SK-N-SH (cell line): ENCODE data around the gene SLC25A17. TPM values are rescaled to one million over a fixed set of nuclear protein-coding genes. Genes with fewer than 3 reads are reported as not detected.

Experiments
- CTCF ChIA-PET: fragments of 300-600, 350-600 bp; formaldehyde crosslinking; extraction: SDS; loops from one replicate; lab custom pipeline; 2021; lab: Yijun Ruan, JAX
- POLR2A ChIA-PET: fragments of 350-600 bp; sonication (Branson Sonifier 250); formaldehyde crosslinking; extraction: SDS; loops from one replicate; lab custom pipeline; 2020; ENCODE audit warnings: antibody characterized with exemption, inconsistent platforms; lab: Yijun Ruan, JAX
- DNase-seq: peaks from one replicate; pipeline ENCODE4 v3.0.0; 2012
- H2AFZ ChIP-seq: fragments of 200-600 bp; sonication (generic); 2 replicates; pipeline ENCODE4 v1.8.1; 2016; ENCODE audit warnings: antibody characterized with exemption, mild to moderate bottlenecking, low read depth
- H3F3A ChIP-seq: fragments of 200-600 bp; sonication (generic); replicated peaks from 2 replicates; pipeline ENCODE3; 2016; ENCODE audit warnings: antibody characterized with exemption, mild to moderate bottlenecking; ENCODE audit not compliant: insufficient read depth
- H3K27ac ChIP-seq, 2 experiments: fragments of 200-500 bp in 1 of 2; fragments of 200-600 bp in 1 of 2; sonication (Bioruptor generic) in 1 of 2; sonication (generic), shearing (Covaris generic) in 1 of 2; 2 replicates each; pipeline versions ENCODE4 v1.5.1 to v1.6.1; 2014 to 2016; ENCODE audit warnings: low read depth in 2 of 2, inconsistent platforms in 1 of 2, low read length in 1 of 2, mild to moderate bottlenecking in 1 of 2, mixed read lengths in 1 of 2
- H3K27me3 ChIP-seq: fragments of 200-600 bp; sonication (generic), shearing (Covaris generic); 2 replicates; pipeline ENCODE4 v1.6.1; 2016; ENCODE audit warnings: mixed run types; ENCODE audit not compliant: insufficient read depth
- H3K36me3 ChIP-seq, 2 experiments: fragments of 200-500 bp in 1 of 2; fragments of 200-600 bp in 1 of 2; sonication (Bioruptor generic) in 1 of 2; sonication (generic) in 1 of 2; replicated peaks in 1 of 2; 2 replicates each; pipeline versions ENCODE3 to v1.5.1; 2014 to 2016; ENCODE audit warnings: low read length in 1 of 2, mild to moderate bottlenecking in 1 of 2; ENCODE audit not compliant: insufficient read depth in 2 of 2, control insufficient read depth in 1 of 2
- H3K4me1 ChIP-seq, 2 experiments: fragments of 200-500 bp in 1 of 2; fragments of 200-600 bp in 1 of 2; sonication (Bioruptor generic) in 1 of 2; sonication (generic), shearing (Covaris generic) in 1 of 2; 2 replicates each; pipeline versions ENCODE4 v1.5.1 to v1.6.1; 2014 to 2016; ENCODE audit warnings: low read depth in 1 of 2, low read length in 1 of 2, mixed run types in 1 of 2; ENCODE audit not compliant: insufficient read depth in 2 of 2, control insufficient read depth in 1 of 2
- H3K4me2 ChIP-seq: fragments of 200-600 bp; sonication (generic), shearing (Covaris generic); 2 replicates; pipeline ENCODE4 v1.6.1; 2017; ENCODE audit warnings: mixed run types
- H3K4me3 ChIP-seq, 2 experiments: fragments of 200-500 bp in 1 of 2; fragments of 200-600 bp in 1 of 2; sonication (Bioruptor generic) in 1 of 2; sonication (generic), shearing (Covaris generic) in 1 of 2; 2 replicates each; pipeline versions ENCODE4 v1.5.1 to v1.8.1; 2014 to 2016; ENCODE audit warnings: low read depth in 2 of 2, inconsistent platforms in 1 of 2, low read length in 1 of 2, mild to moderate bottlenecking in 1 of 2, mixed read lengths in 1 of 2, moderate library complexity in 1 of 2
- H3K79me2 ChIP-seq: fragments of 200-600 bp; sonication (generic); 2 replicates; pipeline ENCODE4 v1.8.1; 2017; ENCODE audit warnings: mild to moderate bottlenecking; ENCODE audit not compliant: insufficient read depth
- H3K9ac ChIP-seq: fragments of 200-600 bp; sonication (generic); 2 replicates; pipeline ENCODE4 v1.6.1; 2017; ENCODE audit warnings: mixed run types
- H3K9me2 ChIP-seq: fragments of 200-600 bp; sonication (generic); 2 replicates; pipeline ENCODE4 v1.6.1; 2017; ENCODE audit warnings: mixed run types
- H3K9me3 ChIP-seq: fragments of 200-600 bp; sonication (generic); 2 replicates; pipeline ENCODE4 v1.6.1; 2017; ENCODE audit warnings: mixed run types, mild to moderate bottlenecking, moderate library complexity
- H4K20me1 ChIP-seq: fragments of 200-600 bp; sonication (generic); 2 replicates; pipeline ENCODE4 v1.6.1; 2017; ENCODE audit warnings: mild to moderate bottlenecking, mixed run types; ENCODE audit not compliant: insufficient read depth
- ELF1 ChIP-seq: IDR thresholded peaks from 2 replicates; pipeline ENCODE4 v1.4.0; 2012
- EZH2phosphoT487 ChIP-seq: fragments of 200-600 bp; sonication (generic); IDR thresholded peaks from 2 replicates; pipeline ENCODE4 v1.6.1; 2017; ENCODE audit warnings: low read depth, mixed run types, mild to moderate bottlenecking, antibody characterized with exemption, moderate library complexity, borderline replicate concordance
- FOXJ3 ChIP-seq: sonication (generic); formaldehyde crosslinking; IDR thresholded peaks from 2 replicates; pipeline ENCODE4 v1.5.1; 2020; ENCODE audit warnings: mild to moderate bottlenecking, missing genetic modification reagents
- GABPA ChIP-seq: IDR thresholded peaks from 2 replicates; pipeline ENCODE4 v1.4.0; 2012; ENCODE audit warnings: low read depth, mild to moderate bottlenecking
- MXI1 ChIP-seq: IDR thresholded peaks from 2 replicates; pipeline ENCODE4 v1.6.1; 2012; ENCODE audit warnings: mild to moderate bottlenecking, low read depth, low read length, improper control_type of control experiment
- RCOR1 ChIP-seq: fragments of 150-350 bp; IDR thresholded peaks from 2 replicates; pipeline ENCODE4 v1.6.1; 2017; ENCODE audit warnings: antibody characterized with exemption, low read length
- RXRA ChIP-seq: IDR thresholded peaks from 2 replicates; pipeline ENCODE4 v1.4.0; 2012; ENCODE audit warnings: low read depth, mild to moderate bottlenecking, borderline replicate concordance
- SIN3A ChIP-seq: IDR thresholded peaks from 2 replicates; pipeline ENCODE4 v1.6.1; 2012; ENCODE audit warnings: low read depth, mild to moderate bottlenecking, low read length, moderate library complexity, borderline replicate concordance
- TEAD4 ChIP-seq: IDR thresholded peaks from 2 replicates; pipeline ENCODE4 v1.4.0; 2012; ENCODE audit warnings: mild to moderate bottlenecking, borderline replicate concordance; ENCODE audit not compliant: insufficient read depth
- WGBS: methylation state at CpG from one replicate; pipeline ENCODE4 v1.1.6; 2017; ENCODE audit warnings: low lambda C conversion rate; 5-methylcytosine and 5-hydroxymethylcytosine counted together
- polyA plus RNA-seq, 3 experiments: library from polyadenylated mRNA; depleted of rRNA; stranded (reverse); fragments of >200 nt; gene quantifications; 2 replicates each; pipeline ENCODE4 v1.2.3, GENCODE V29; 2012
- TF ChIP-seq, protein P1 (sequence below): IDR thresholded peaks from 2 replicates; pipeline ENCODE4 v1.4.0; 2012; ENCODE audit warnings: low read depth, borderline replicate concordance
- TF ChIP-seq, protein P2 (sequence below): IDR thresholded peaks from 2 replicates; pipeline ENCODE4 v1.4.0; 2012; ENCODE audit warnings: low read depth

The SLC25A17 gene
- polyA plus RNA-seq, 1 of the 3 experiments (the other 2 are of a cell fraction): 11.1 TPM

DNA sequence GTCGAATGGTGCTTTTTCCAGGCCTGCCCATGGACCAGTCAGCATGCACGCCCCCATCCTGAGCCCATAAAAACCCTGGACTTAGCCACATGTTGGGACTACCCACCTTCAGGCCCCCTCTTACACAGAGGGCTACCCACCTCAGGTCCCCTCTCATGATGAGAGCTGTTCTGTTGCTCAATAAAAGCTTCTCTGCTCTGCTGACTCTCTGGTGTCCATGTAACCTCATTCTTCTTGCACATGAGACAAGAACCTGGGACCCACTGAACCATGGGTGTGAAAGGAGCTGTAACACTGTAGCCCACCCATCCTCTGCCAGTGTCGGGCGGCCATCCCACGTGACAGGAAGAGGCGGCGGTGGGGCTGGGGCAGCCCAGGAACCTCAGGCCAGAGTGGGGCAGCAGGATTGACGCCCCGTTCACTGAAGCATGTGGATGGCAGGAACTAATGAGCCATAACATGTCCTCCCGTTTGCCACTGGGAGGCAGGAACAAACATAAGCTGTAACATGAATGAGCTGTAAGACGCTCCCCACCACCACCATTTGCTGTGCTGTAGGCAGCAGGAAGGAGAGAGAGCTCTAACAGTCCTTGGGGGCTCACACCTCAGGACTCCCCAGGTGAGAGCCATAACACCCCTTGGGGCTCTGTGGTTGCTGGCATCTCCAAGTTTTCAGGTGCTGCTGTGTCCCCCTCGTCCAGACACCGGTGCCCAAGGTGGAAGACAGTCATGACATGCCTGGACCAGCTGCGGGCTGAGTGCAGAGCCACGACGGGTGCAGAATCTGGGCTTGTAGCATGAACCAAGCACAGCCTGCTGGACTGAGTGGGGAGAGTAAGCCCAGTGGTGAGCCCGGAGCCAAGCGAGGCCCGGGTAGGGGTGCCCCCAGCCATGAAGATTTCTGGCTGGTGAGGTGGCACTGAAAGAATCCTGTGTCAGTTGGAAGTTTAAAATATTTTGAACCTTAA, 70.5 kb downstream of the SLC25A17 start:
- ChIA-PET POLR2A (no interaction called here), CTCF (no interaction called here)
- no peak for DNase-seq
- H3F3A ChIP-seq: no peaks in the 10 kb centered on the region
- no peaks in the 10 kb centered on the region; a peak in 1 of 4 replicates for H3K4me1 ChIP-seq
- H3K4me2 ChIP-seq: no peak overlapping the region
- no peak overlapping the region for H3K9ac ChIP-seq
- H3K36me3 ChIP-seq: no peaks in the 10 kb centered on the region
- no peak overlapping the region for H3K27ac ChIP-seq
- no peak overlapping the region for H2AFZ ChIP-seq
- H3K9me2 ChIP-seq: no peaks in the 10 kb centered on the region
- H4K20me1 ChIP-seq: no peaks in the 10 kb centered on the region
- TF ChIP-seq, protein P1, sequence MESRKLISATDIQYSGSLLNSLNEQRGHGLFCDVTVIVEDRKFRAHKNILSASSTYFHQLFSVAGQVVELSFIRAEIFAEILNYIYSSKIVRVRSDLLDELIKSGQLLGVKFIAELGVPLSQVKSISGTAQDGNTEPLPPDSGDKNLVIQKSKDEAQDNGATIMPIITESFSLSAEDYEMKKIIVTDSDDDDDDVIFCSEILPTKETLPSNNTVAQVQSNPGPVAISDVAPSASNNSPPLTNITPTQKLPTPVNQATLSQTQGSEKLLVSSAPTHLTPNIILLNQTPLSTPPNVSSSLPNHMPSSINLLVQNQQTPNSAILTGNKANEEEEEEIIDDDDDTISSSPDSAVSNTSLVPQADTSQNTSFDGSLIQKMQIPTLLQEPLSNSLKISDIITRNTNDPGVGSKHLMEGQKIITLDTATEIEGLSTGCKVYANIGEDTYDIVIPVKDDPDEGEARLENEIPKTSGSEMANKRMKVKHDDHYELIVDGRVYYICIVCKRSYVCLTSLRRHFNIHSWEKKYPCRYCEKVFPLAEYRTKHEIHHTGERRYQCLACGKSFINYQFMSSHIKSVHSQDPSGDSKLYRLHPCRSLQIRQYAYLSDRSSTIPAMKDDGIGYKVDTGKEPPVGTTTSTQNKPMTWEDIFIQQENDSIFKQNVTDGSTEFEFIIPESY: no peak
- TF ChIP-seq RXRA (no peak), GABPA (no peak), MXI1 (no peak), EZH2phosphoT487 (no peak)
- TF ChIP-seq, protein P2, sequence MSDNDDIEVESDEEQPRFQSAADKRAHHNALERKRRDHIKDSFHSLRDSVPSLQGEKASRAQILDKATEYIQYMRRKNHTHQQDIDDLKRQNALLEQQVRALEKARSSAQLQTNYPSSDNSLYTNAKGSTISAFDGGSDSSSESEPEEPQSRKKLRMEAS: no peak
- 100% methylated on average over 6 of the region's 19 CpGs for WGBS
- H3K27me3 ChIP-seq: no peaks in the 10 kb centered on the region
- no peaks in the 10 kb centered on the region for H3K9me3 ChIP-seq
- H3K79me2 ChIP-seq: no peaks in the 10 kb centered on the region
- no peak overlapping the region for H3K4me3 ChIP-seq

DNA sequence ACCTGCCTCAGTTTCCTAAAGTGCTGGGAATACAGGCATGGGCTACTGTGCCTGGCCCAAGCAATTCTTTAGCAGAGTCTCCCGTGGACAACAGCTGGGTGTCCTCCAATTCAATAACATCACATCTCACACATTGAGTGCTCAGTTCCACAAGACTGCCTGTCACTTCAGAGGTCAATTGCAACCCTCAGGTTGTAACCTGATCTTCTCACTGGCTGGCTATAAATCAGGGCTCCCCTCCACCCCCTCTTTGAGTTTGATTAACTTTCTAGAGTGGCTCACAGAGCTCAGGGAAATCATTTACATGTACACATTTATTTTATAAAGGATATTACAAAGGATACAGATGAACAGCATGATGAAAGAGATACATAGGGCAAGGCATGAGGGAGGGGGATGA, 71.8 kb downstream of the SLC25A17 start:
- TF ChIP-seq ELF1 (no peak), SIN3A (no peak), RXRA (no peak), RCOR1 (no peak), FOXJ3 (no peak), GABPA (no peak), TEAD4 (no peak)
- TF ChIP-seq, protein P2: no peak
- POLR2A ChIA-PET: no interaction called here
- no peak for DNase-seq
- Histone ChIP-seq H3K36me3 (no peaks in the 10 kb centered on the region), H3K9me3 (no peaks in the 10 kb centered on the region), H2AFZ (no peak overlapping the region), H4K20me1 (no peaks in the 10 kb centered on the region), H3K9me2 (no peaks in the 10 kb centered on the region), H3K79me2 (no peaks in the 10 kb centered on the region), H3K27ac (no peak overlapping the region), H3K4me3 (no peak overlapping the region), H3K27me3 (no peaks in the 10 kb centered on the region), H3K9ac (no peak overlapping the region), H3F3A (no peaks in the 10 kb centered on the region), H3K4me2 (no peak overlapping the region), H3K4me1 (no peaks in the 10 kb centered on the region; a peak in 1 of 4 replicates)
- CTCF ChIA-PET: no interaction called here
- no CpG with 5 or more reads among the region's 1 CpG for WGBS
